GM12878 (cell line): ENCODE measurements around the gene AFF2.

ENCODE experiments used
- EP300 ChIP-seq, 2 experiments: fragments of 150-350 bp in 1 of 2; IDR thresholded peaks; 2 replicates each; pipeline ENCODE4 v1.6.1; 2011 to 2012; ENCODE audit warnings: low read depth in 2 of 2, low read length in 2 of 2, borderline replicate concordance in 1 of 2, improper control_type of control experiment in 1 of 2, inconsistent platforms in 1 of 2; ENCODE audit not compliant: control insufficient read depth in 1 of 2
- IKZF1 ChIP-seq: fragments of 450-650 bp; conservative IDR thresholded peaks from 2 replicates; pipeline ENCODE4 v1.6.1; 2017; ENCODE audit warnings: antibody characterized with exemption, mild to moderate bottlenecking
- IRF3 ChIP-seq: fragments of 450-650 bp; IDR thresholded peaks from 2 replicates; pipeline ENCODE4 v1.6.1; 2014; ENCODE audit warnings: mild to moderate bottlenecking
- MXI1 ChIP-seq: fragments of 150-350 bp; IDR thresholded peaks from 2 replicates; pipeline ENCODE4 v1.6.1; 2011; ENCODE audit warnings: low read depth, mild to moderate bottlenecking, inconsistent platforms, low read length, improper control_type of control experiment
- POLR2A ChIP-seq: IDR thresholded peaks from 2 replicates; pipeline ENCODE4 v1.6.1; 2011; ENCODE audit warnings: low read depth, mild to moderate bottlenecking, low read length
- RCOR1 ChIP-seq: conservative IDR thresholded peaks from 2 replicates; pipeline ENCODE4 v1.6.1; 2012; ENCODE audit warnings: low read depth, low read length, improper control_type of control experiment
- RELA ChIP-seq: fragments of 450-650 bp; IDR thresholded peaks from 2 replicates; pipeline ENCODE4 v1.8.0; 2014; ENCODE audit warnings: borderline replicate concordance; ENCODE audit not compliant: partially characterized antibody
- SIN3A ChIP-seq: IDR thresholded peaks from 2 replicates; pipeline ENCODE4 v1.6.1; 2012; ENCODE audit warnings: low read depth, low read length, improper control_type of control experiment
- SMC3 ChIP-seq: IDR thresholded peaks from 2 replicates; pipeline ENCODE4 v1.6.1; 2011; ENCODE audit warnings: low read length, improper control_type of control experiment, borderline replicate concordance
- SP1 ChIP-seq: IDR thresholded peaks from one replicate; pipeline ENCODE4 v1.6.1; 2011; ENCODE audit warnings: low read depth, low read length
- ZSCAN29 ChIP-seq: fragments of 450-650 bp; IDR thresholded peaks from 2 replicates; pipeline ENCODE4 v1.6.1; 2017; ENCODE audit warnings: mild to moderate bottlenecking, moderate library complexity
- TF ChIP-seq, protein P1 (sequence below), 3 experiments: IDR thresholded peaks in 2 of 3; conservative IDR thresholded peaks in 1 of 3; 2 replicates each; pipeline ENCODE4 v1.5.1; 2011; ENCODE audit warnings: low read depth in 3 of 3, low read length in 3 of 3, mild to moderate bottlenecking in 3 of 3, control low read depth in 2 of 3, moderate library complexity in 2 of 3, inconsistent platforms in 1 of 3, mixed read lengths in 1 of 3; ENCODE audit not compliant: control insufficient read depth in 2 of 3, insufficient read depth in 1 of 3; ENCODE audit errors: extremely low read depth in 1 of 3

DNA sequence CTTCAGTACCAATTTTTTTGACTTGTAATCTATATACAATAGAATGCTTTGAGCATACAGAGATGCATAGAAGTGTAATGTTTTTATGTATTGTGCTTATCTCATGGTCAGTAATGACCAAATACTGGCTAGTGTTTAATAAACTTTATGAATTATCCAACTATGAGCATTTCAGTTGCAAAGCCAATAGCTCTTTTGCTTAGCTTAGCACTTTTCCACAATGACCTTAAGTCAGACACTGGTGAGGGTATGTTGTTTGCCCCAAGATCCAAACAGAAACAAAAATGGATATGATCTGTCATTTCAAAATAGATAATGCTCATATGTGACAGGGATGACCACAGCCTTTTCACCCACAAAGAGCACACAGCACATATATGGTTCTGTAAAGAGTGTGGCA lies 393.0 kb downstream of the AFF2 start:
- no peak for TF ChIP-seq POLR2A
- TF ChIP-seq, protein P1, sequence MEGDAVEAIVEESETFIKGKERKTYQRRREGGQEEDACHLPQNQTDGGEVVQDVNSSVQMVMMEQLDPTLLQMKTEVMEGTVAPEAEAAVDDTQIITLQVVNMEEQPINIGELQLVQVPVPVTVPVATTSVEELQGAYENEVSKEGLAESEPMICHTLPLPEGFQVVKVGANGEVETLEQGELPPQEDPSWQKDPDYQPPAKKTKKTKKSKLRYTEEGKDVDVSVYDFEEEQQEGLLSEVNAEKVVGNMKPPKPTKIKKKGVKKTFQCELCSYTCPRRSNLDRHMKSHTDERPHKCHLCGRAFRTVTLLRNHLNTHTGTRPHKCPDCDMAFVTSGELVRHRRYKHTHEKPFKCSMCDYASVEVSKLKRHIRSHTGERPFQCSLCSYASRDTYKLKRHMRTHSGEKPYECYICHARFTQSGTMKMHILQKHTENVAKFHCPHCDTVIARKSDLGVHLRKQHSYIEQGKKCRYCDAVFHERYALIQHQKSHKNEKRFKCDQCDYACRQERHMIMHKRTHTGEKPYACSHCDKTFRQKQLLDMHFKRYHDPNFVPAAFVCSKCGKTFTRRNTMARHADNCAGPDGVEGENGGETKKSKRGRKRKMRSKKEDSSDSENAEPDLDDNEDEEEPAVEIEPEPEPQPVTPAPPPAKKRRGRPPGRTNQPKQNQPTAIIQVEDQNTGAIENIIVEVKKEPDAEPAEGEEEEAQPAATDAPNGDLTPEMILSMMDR (IDR thresholded peaks at IDR 0.05 in 2 of 3, conservative IDR thresholded peaks at IDR 0.05 in 1 of 3; ENCODE audit: control insufficient read depth in 2 of 3, extremely low read depth in 1 of 3, insufficient read depth in 1 of 3, low read depth in 3 of 3, low read length in 3 of 3) = no peak
- TF ChIP-seq IRF3 = no peak
- no peak for TF ChIP-seq SMC3
- no peak for TF ChIP-seq RELA
- TF ChIP-seq RCOR1 = no peak
- no peak for TF ChIP-seq SP1
- TF ChIP-seq ZSCAN29 = no peak
- no peak for TF ChIP-seq SIN3A
- no peak for TF ChIP-seq IKZF1
- TF ChIP-seq EP300 (IDR thresholded peaks at IDR 0.05; ENCODE audit: borderline replicate concordance in 1 of 2, control insufficient read depth in 1 of 2, low read depth in 2 of 2, low read length in 2 of 2) = no peak
- no peak for TF ChIP-seq MXI1
